Mesothelial cell of epicardium (in vitro differentiated cells): Measurements from ENCODE around the gene NOC4L. TPM values are rescaled to one million over a fixed set of nuclear protein-coding genes. Genes with fewer than 3 reads are reported as not detected.

Source experiments
- DNase-seq, 2 experiments: peaks; one replicate each; pipeline ENCODE4 v3.0.0; 2021; ENCODE audit warnings: low spot score in 2 of 2; ENCODE audit not compliant: unreplicated experiment in 2 of 2
- H3K27ac Mint-ChIP-seq: 2 replicates; pipeline ENCODE4 v1.8.0; 2021; ENCODE audit warnings: mixed read lengths
- H3K27me3 Mint-ChIP-seq: 2 replicates; pipeline ENCODE4 v1.8.0; 2021; ENCODE audit warnings: low read depth, mixed read lengths
- H3K36me3 Mint-ChIP-seq: 2 replicates; pipeline ENCODE4 v1.8.0; 2021; ENCODE audit warnings: mixed read lengths
- H3K4me1 Mint-ChIP-seq: 2 replicates; pipeline ENCODE4 v1.8.0; 2021; ENCODE audit warnings: mixed read lengths
- H3K4me3 Mint-ChIP-seq: 2 replicates; pipeline ENCODE4 v1.8.0; 2021; ENCODE audit warnings: mild to moderate bottlenecking, moderate library complexity, mixed read lengths
- H3K9me3 Mint-ChIP-seq: 2 replicates; pipeline ENCODE4 v1.8.0; 2021; ENCODE audit warnings: mixed read lengths
- CTCF ChIP-seq: fragments of 200-600 bp; sonication (generic); IDR thresholded peaks from one replicate; pipeline ENCODE4 v1.5.0; 2021; ENCODE audit warnings: antibody characterized with exemption; ENCODE audit not compliant: unreplicated experiment
- total RNA-seq: library from RNA; stranded (reverse); gene quantifications from 3 replicates; pipeline ENCODE4 v1.2.1, GENCODE V29; 2021

NOC4L gene
- total RNA-seq, 1 donor from 2014 or later: 25.1 TPM

- H3K4me3 Mint-ChIP-seq: no peak overlapping the region
- no peaks in the 10 kb centered on the region for H3K27me3 Mint-ChIP-seq
- DNase-seq: no peak
- H3K9me3 Mint-ChIP-seq: peaks cover 22% of the 10 kb centered on the region
- no peak overlapping the region for H3K27ac Mint-ChIP-seq
- TF ChIP-seq CTCF: no peak
- H3K36me3 Mint-ChIP-seq: peaks cover 59% of the 10 kb centered on the region
- no peaks in the 10 kb centered on the region for H3K4me1 Mint-ChIP-seq
These were observed 19.4 kb upstream of the NOC4L start for GRCh38 chr12:132124766-132125425.

GRCh38 chr12:132125736-132126135, 18.5 kb upstream of the NOC4L start:
- no peak for DNase-seq
- H3K4me1 Mint-ChIP-seq: no peaks in the 10 kb centered on the region
- H3K36me3 Mint-ChIP-seq: peaks cover 62% of the 10 kb centered on the region
- H3K27me3 Mint-ChIP-seq: no peaks in the 10 kb centered on the region
- no peak for TF ChIP-seq CTCF
- H3K27ac Mint-ChIP-seq: no peak overlapping the region
- H3K4me3 Mint-ChIP-seq: no peak overlapping the region
- H3K9me3 Mint-ChIP-seq: peaks cover 26% of the 10 kb centered on the region

- Mint-ChIP-seq H3K9me3 (peaks cover 33% of the 10 kb centered on the region), H3K4me1 (no peaks in the 10 kb centered on the region), H3K27ac (no peak overlapping the region), H3K27me3 (no peaks in the 10 kb centered on the region), H3K4me3 (no peak overlapping the region), H3K36me3 (peaks cover 68% of the 10 kb centered on the region)
- TF ChIP-seq CTCF: no peak
- no peak for DNase-seq
These were observed 17.2 kb upstream of the NOC4L start for GRCh38 chr12:132127041-132127440.

- Mint-ChIP-seq H3K9me3 (peaks cover 33% of the 10 kb centered on the region), H3K4me3 (no peak overlapping the region), H3K27me3 (no peaks in the 10 kb centered on the region), H3K36me3 (peaks cover 63% of the 10 kb centered on the region), H3K4me1 (no peaks in the 10 kb centered on the region), H3K27ac (no peak overlapping the region)
- no peak for TF ChIP-seq CTCF
- no peak for DNase-seq
These were observed 15.2 kb upstream of the NOC4L start for GRCh38 chr12:132129007-132129406.

GRCh38 chr12:132130690-132131089, 13.6 kb upstream of the NOC4L start:
- no peak overlapping the region for H3K27ac Mint-ChIP-seq
- no peak overlapping the region for H3K4me3 Mint-ChIP-seq
- H3K36me3 Mint-ChIP-seq: peaks cover 51% of the 10 kb centered on the region
- TF ChIP-seq CTCF: no peak
- H3K9me3 Mint-ChIP-seq: peaks cover 33% of the 10 kb centered on the region
- H3K4me1 Mint-ChIP-seq: no peaks in the 10 kb centered on the region
- H3K27me3 Mint-ChIP-seq: no peaks in the 10 kb centered on the region
- no peak for DNase-seq

- Mint-ChIP-seq H3K27me3 (no peaks in the 10 kb centered on the region), H3K27ac (no peak overlapping the region), H3K36me3 (peaks cover 46% of the 10 kb centered on the region), H3K9me3 (peaks cover 33% of the 10 kb centered on the region), H3K4me3 (no peak overlapping the region), H3K4me1 (no peaks in the 10 kb centered on the region)
- DNase-seq: no peak
- no peak for TF ChIP-seq CTCF
These were observed 13.0 kb upstream of the NOC4L start for GRCh38 chr12:132131229-132131628.
